Measurements from ENCODE around the gene CFAP20. TPM values are rescaled to one million over a fixed set of nuclear protein-coding genes. Genes with fewer than 3 reads are reported as not detected.

The CFAP20 gene
- total RNA-seq, 1 donor from 2014 or later = 79.6 TPM

DNA sequence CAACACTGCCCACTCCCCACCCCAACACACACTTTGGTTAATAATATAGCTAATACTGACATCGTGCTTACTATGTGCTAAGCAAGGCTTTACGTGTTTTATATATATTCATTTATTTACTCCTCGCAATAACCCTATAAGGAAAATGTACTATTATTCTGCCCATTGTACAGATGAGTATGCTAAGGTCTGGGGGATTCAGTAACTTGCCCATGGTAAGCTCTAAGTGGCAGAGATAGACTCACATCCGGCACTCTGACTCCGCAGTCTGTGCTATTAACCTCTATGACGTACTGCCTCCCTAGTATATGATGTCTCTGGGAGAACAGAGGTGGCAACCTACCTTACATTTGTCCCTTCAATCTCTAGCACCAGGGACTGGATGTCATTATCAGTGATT is 12.7 kb downstream of the CFAP20 start:
- Histone ChIP-seq H3K36me3 (ENCODE audit: control insufficient read depth, insufficient read depth, low read length) (peaks cover 2% of the 10 kb centered on the region), H3K4me3 (ENCODE audit: low read depth, low read length) (no peak overlapping the region), H3K27me3 (ENCODE audit: control insufficient read depth, insufficient read depth, low read length) (no peaks in the 10 kb centered on the region)
- DNase-seq (ENCODE audit: low read depth) = no peak
- TF ChIP-seq, protein P1, sequence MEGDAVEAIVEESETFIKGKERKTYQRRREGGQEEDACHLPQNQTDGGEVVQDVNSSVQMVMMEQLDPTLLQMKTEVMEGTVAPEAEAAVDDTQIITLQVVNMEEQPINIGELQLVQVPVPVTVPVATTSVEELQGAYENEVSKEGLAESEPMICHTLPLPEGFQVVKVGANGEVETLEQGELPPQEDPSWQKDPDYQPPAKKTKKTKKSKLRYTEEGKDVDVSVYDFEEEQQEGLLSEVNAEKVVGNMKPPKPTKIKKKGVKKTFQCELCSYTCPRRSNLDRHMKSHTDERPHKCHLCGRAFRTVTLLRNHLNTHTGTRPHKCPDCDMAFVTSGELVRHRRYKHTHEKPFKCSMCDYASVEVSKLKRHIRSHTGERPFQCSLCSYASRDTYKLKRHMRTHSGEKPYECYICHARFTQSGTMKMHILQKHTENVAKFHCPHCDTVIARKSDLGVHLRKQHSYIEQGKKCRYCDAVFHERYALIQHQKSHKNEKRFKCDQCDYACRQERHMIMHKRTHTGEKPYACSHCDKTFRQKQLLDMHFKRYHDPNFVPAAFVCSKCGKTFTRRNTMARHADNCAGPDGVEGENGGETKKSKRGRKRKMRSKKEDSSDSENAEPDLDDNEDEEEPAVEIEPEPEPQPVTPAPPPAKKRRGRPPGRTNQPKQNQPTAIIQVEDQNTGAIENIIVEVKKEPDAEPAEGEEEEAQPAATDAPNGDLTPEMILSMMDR (IDR thresholded peaks at IDR 0.05; ENCODE audit: insufficient read depth, low read length, poor library complexity, severe bottlenecking) = no peak

DNA sequence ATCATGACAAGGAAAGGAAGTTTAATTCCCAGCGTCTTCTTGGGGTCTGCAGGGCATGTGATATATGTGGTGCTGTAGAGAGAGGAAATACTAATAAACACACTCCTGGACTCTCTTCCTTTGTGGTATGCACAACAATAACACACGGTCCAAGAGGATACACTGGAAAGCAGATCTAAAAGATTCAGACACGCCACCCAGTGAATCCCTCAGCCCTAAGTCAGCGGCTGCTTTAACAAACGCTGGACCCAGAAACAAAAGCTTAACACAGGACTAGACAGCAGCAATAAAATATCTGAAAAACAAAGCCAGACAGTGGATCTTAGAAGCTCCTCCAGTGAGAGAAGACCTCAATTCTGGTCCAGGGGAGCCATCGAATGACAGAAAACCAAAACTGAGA is 13.1 kb downstream of the CFAP20 start:
- TF ChIP-seq, protein P1 (IDR thresholded peaks at IDR 0.05; ENCODE audit: insufficient read depth, low read length, poor library complexity, severe bottlenecking) = no peak
- no peak for DNase-seq (ENCODE audit: low read depth)
- no peaks in the 10 kb centered on the region for H3K27me3 ChIP-seq (ENCODE audit: control insufficient read depth, insufficient read depth, low read length)

GRCh38 chr16:58114827-58115825 is 14.1 kb downstream of the CFAP20 start:
- no peak overlapping the region for H3K4me3 ChIP-seq (ENCODE audit: low read depth, low read length)
- DNase-seq (ENCODE audit: low read depth) = no peak
- TF ChIP-seq, protein P1 (IDR thresholded peaks at IDR 0.05; ENCODE audit: insufficient read depth, low read length, poor library complexity, severe bottlenecking) = no peak
- no peaks in the 10 kb centered on the region for H3K27me3 ChIP-seq (ENCODE audit: control insufficient read depth, insufficient read depth, low read length)
- peaks cover 2% of the 10 kb centered on the region for H3K36me3 ChIP-seq (ENCODE audit: control insufficient read depth, insufficient read depth, low read length)

More for the DNA sequence above, 13.1 kb downstream of the CFAP20 start:
- peaks cover 2% of the 10 kb centered on the region for H3K36me3 ChIP-seq (ENCODE audit: control insufficient read depth, insufficient read depth, low read length)
- no peak overlapping the region for H3K4me3 ChIP-seq (ENCODE audit: low read depth, low read length)

DNA sequence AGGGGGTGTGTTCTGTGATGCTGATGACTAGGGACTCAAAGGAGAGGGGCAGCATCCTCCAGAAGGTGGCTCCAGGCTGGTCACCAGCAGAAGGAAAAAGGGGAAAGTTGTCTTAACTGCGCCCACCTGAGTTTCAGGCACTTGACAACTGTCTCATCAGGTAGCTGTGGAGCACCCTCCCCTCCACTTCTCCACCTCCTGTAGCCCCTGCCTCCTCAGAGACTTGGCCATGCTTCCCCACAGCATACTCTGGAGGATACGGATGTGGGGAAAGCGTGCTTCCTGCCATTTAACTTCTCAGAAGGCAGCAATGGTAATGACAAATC is 17.9 kb downstream of the CFAP20 start:
- Histone ChIP-seq H3K4me3 (ENCODE audit: low read depth, low read length) (no peak overlapping the region), H3K36me3 (ENCODE audit: control insufficient read depth, insufficient read depth, low read length) (peaks cover 2% of the 10 kb centered on the region), H3K27me3 (ENCODE audit: control insufficient read depth, insufficient read depth, low read length) (no peaks in the 10 kb centered on the region)
- TF ChIP-seq, protein P1 (IDR thresholded peaks at IDR 0.05; ENCODE audit: insufficient read depth, low read length, poor library complexity, severe bottlenecking) = no peak
- no peak for DNase-seq (ENCODE audit: low read depth)

DNA sequence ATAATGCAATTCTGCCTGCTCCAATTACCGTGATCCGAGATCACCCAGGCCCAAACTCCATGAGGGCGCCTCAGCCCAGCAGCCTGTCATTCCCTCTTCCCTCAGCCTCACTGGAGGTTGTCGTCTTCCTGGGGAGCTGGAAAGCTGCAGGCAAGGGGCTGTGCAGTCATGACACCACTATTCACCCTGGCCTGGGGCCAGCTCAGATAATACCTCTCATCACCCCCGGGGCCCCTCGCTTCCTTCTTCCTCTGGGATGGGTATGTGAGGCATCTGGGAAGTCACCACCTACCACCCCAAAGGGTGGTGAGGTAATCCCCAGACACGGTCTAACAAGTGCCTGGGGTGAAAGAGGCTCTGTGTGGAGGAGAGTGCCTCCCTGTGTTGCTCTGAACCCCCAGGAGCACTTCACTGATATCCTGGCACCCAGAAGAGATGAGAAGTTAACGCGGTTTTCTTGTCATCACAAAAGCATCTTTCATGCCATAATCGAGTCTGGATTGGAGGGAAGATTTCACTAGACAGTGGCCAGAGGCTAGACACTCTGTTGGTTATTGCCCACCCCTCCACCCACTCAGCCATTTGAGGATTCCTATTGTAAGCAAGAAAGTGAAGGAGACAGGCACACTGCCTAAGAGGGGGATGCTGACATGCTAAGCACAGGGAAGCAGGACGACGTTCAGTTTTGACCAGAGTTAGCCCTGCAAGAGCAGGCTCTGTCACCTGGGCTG is 18.4 kb downstream of the CFAP20 start:
- no peak for DNase-seq (ENCODE audit: low read depth)
- TF ChIP-seq, protein P1 (IDR thresholded peaks at IDR 0.05; ENCODE audit: insufficient read depth, low read length, poor library complexity, severe bottlenecking) = no peak
- Histone ChIP-seq H3K27me3 (ENCODE audit: control insufficient read depth, insufficient read depth, low read length) (no peaks in the 10 kb centered on the region), H3K4me3 (ENCODE audit: low read depth, low read length) (no peak overlapping the region), H3K36me3 (ENCODE audit: control insufficient read depth, insufficient read depth, low read length) (peaks cover 2% of the 10 kb centered on the region)
